Tibial nerve (tissue), 3 donors: Measurements from ENCODE around the gene SCIN.

Experiments
- POLR2A ChIP-seq, 2 donors: fragments of 450-650 bp; IDR thresholded peaks; one replicate each; pipeline ENCODE4 v1.6.1; 2017; ENCODE audit warnings: antibody characterized with exemption in 2 of 2, mild to moderate bottlenecking in 2 of 2, moderate library complexity in 2 of 2
- TF ChIP-seq, protein P1 (sequence below), 5 experiments: fragments of 200-600 bp in 3 of 5; fragments of 450-650 bp in 2 of 5; sonication (generic) in 3 of 5; IDR thresholded peaks; one replicate each; pipeline ENCODE4 v1.5.1; 2016 to 2019; ENCODE audit warnings: antibody characterized with exemption in 5 of 5, mild to moderate bottlenecking in 3 of 5, moderate library complexity in 2 of 5

DNA sequence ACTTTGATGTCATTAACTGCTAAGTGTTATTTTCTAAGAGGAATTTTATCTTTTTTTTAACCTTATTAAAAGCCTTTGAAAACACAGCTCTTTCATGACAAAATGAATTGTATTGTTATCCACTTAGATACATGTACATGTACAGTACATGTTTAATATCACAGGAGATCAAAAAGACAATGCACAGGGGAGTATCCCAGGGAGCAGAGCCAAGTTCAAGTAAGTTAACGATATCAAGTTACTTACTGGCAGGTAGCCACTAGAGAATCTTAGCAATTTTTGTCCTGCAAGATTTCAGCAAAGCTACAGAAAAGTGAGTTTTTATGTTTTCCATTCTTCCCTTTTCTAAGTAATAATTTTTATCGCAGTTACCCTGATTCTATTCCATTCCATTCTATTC is 83.0 kb downstream of the SCIN start:
- TF ChIP-seq, protein P1, sequence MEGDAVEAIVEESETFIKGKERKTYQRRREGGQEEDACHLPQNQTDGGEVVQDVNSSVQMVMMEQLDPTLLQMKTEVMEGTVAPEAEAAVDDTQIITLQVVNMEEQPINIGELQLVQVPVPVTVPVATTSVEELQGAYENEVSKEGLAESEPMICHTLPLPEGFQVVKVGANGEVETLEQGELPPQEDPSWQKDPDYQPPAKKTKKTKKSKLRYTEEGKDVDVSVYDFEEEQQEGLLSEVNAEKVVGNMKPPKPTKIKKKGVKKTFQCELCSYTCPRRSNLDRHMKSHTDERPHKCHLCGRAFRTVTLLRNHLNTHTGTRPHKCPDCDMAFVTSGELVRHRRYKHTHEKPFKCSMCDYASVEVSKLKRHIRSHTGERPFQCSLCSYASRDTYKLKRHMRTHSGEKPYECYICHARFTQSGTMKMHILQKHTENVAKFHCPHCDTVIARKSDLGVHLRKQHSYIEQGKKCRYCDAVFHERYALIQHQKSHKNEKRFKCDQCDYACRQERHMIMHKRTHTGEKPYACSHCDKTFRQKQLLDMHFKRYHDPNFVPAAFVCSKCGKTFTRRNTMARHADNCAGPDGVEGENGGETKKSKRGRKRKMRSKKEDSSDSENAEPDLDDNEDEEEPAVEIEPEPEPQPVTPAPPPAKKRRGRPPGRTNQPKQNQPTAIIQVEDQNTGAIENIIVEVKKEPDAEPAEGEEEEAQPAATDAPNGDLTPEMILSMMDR (IDR thresholded peaks at IDR 0.05), result no peak
- no peak for TF ChIP-seq POLR2A (IDR thresholded peaks at IDR 0.05)
